Measurements from ENCODE around the gene GJC1. TPM values are rescaled to one million over a fixed set of nuclear protein-coding genes. Genes with fewer than 3 reads are reported as not detected.

GJC1 gene
- polyA plus RNA-seq, 1 of the 3 experiments (the other 2 are of a cell fraction) = 15.2 TPM

- no peak for TF ChIP-seq MXI1 (IDR thresholded peaks at IDR 0.05; ENCODE audit: low read depth, low read length)
- Histone ChIP-seq H3K4me2 (no peak overlapping the region), H3F3A (replicated peaks; ENCODE audit: insufficient read depth) (peaks cover 4% of the 10 kb centered on the region), H3K9me3 (no peaks in the 10 kb centered on the region), H3K36me3 (replicated peaks in 1 of 2; ENCODE audit: control insufficient read depth in 1 of 2, insufficient read depth in 2 of 2, low read length in 1 of 2) (peaks cover 8 to 16% of the 10 kb centered on the region in 2 experiments), H3K27ac (ENCODE audit: low read depth in 2 of 2, low read length in 1 of 2) (no peak overlapping the region), H4K20me1 (ENCODE audit: insufficient read depth) (no peaks in the 10 kb centered on the region), H3K4me3 (ENCODE audit: low read depth in 2 of 2, low read length in 1 of 2) (no peak overlapping the region), H3K79me2 (ENCODE audit: insufficient read depth) (no peaks in the 10 kb centered on the region), H2AFZ (ENCODE audit: low read depth) (no peak overlapping the region), H3K4me1 (ENCODE audit: control insufficient read depth in 1 of 2, insufficient read depth in 2 of 2, low read depth in 1 of 2, low read length in 1 of 2) (peaks cover 0 to 3% of the 10 kb centered on the region in 2 experiments; a peak in 1 of 4 replicates), H3K27me3 (ENCODE audit: insufficient read depth) (no peaks in the 10 kb centered on the region), H3K9me2 (no peaks in the 10 kb centered on the region), H3K9ac (no peak overlapping the region)
- 87% methylated on average over 8 of the region's 8 CpGs for WGBS (ENCODE audit: low lambda C conversion rate)
- no peak for DNase-seq
- ChIA-PET POLR2A (interaction anchor here (0.6 to 0.7 kb wide), 2 partner anchors 28 to 48 kb away, joined by 4 to 5 read pairs; no protein-coding TSS in a partner anchor), CTCF (interaction anchor here (1.2 to 17.4 kb wide), 4 partner anchors 19 to 69 kb away, joined by 5 to 202 read pairs (median 6); no protein-coding TSS in a partner anchor)
Measured at GRCh38 chr17:44846206-44846605, 16.1 kb upstream of the GJC1 start.

- no peaks in the 10 kb centered on the region for H3K79me2 ChIP-seq (ENCODE audit: insufficient read depth)
- no peaks in the 10 kb centered on the region for H3K36me3 ChIP-seq (replicated peaks in 1 of 2; ENCODE audit: control insufficient read depth in 1 of 2, insufficient read depth in 2 of 2, low read length in 1 of 2)
- H3K4me1 ChIP-seq (ENCODE audit: control insufficient read depth in 1 of 2, insufficient read depth in 2 of 2, low read depth in 1 of 2, low read length in 1 of 2) = no peaks in the 10 kb centered on the region; a peak in 1 of 4 replicates
- WGBS (ENCODE audit: low lambda C conversion rate) = 67% methylated on average over 1 of the region's 1 CpG
- no peaks in the 10 kb centered on the region for H3K9me3 ChIP-seq
- H3K4me3 ChIP-seq (ENCODE audit: low read depth in 2 of 2, low read length in 1 of 2) = no peak overlapping the region
- H3F3A ChIP-seq (replicated peaks; ENCODE audit: insufficient read depth) = no peaks in the 10 kb centered on the region
- no peaks in the 10 kb centered on the region for H3K27me3 ChIP-seq (ENCODE audit: insufficient read depth)
- no peak for TF ChIP-seq NFIC (IDR thresholded peaks at IDR 0.05; ENCODE audit: borderline replicate concordance)
- no peak for TF ChIP-seq TAF1 (IDR thresholded peaks at IDR 0.05; ENCODE audit: borderline replicate concordance, low read depth, low read length)
- TF ChIP-seq MEF2A (IDR thresholded peaks at IDR 0.05; ENCODE audit: borderline replicate concordance, low read depth) = no peak
- no peak for TF ChIP-seq TCF12 (IDR thresholded peaks at IDR 0.05)
- TF ChIP-seq USF1 (IDR thresholded peaks at IDR 0.05; ENCODE audit: borderline replicate concordance, low read depth) = no peak
- no peak for TF ChIP-seq USF2 (IDR thresholded peaks at IDR 0.05; ENCODE audit: borderline replicate concordance, low read depth, low read length)
- no peak for TF ChIP-seq JUND (IDR thresholded peaks at IDR 0.05)
- TF ChIP-seq YY1 (IDR thresholded peaks at IDR 0.05; ENCODE audit: low read depth) = no peak
- no peaks in the 10 kb centered on the region for H3K9me2 ChIP-seq
- no peak overlapping the region for H3K27ac ChIP-seq (ENCODE audit: low read depth in 2 of 2, low read length in 1 of 2)
- POLR2A ChIA-PET = no interaction called here
- H2AFZ ChIP-seq (ENCODE audit: low read depth) = no peak overlapping the region
- CTCF ChIA-PET = interaction anchor here (0.8 to 17.4 kb wide), 5 partner anchors 20 to 291 kb away, joined by 3 to 202 read pairs (median 6); no protein-coding TSS in a partner anchor
- no peaks in the 10 kb centered on the region for H4K20me1 ChIP-seq (ENCODE audit: insufficient read depth)
- H3K9ac ChIP-seq = no peak overlapping the region
- H3K4me2 ChIP-seq = no peak overlapping the region
- no peak for DNase-seq
Measured at GRCh38 chr17:44844390-44844830, 14.3 kb upstream of the GJC1 start.

- Histone ChIP-seq H3F3A (replicated peaks; ENCODE audit: insufficient read depth) (no peaks in the 10 kb centered on the region), H3K9me2 (no peaks in the 10 kb centered on the region), H2AFZ (ENCODE audit: low read depth) (no peak overlapping the region), H3K4me1 (ENCODE audit: control insufficient read depth in 1 of 2, insufficient read depth in 2 of 2, low read depth in 1 of 2, low read length in 1 of 2) (no peaks in the 10 kb centered on the region; a peak in 1 of 4 replicates), H3K9ac (no peak overlapping the region), H3K27ac (ENCODE audit: low read depth in 2 of 2, low read length in 1 of 2) (no peak overlapping the region), H3K4me3 (ENCODE audit: low read depth in 2 of 2, low read length in 1 of 2) (no peak overlapping the region), H3K79me2 (ENCODE audit: insufficient read depth) (no peaks in the 10 kb centered on the region), H3K9me3 (no peaks in the 10 kb centered on the region), H3K36me3 (replicated peaks in 1 of 2; ENCODE audit: control insufficient read depth in 1 of 2, insufficient read depth in 2 of 2, low read length in 1 of 2) (no peaks in the 10 kb centered on the region), H3K4me2 (no peak overlapping the region), H4K20me1 (ENCODE audit: insufficient read depth) (no peaks in the 10 kb centered on the region), H3K27me3 (ENCODE audit: insufficient read depth) (no peaks in the 10 kb centered on the region)
- POLR2A ChIA-PET = no interaction called here
- no peak for TF ChIP-seq RAD21 (IDR thresholded peaks at IDR 0.05; ENCODE audit: low read length)
- TF ChIP-seq TCF12 (IDR thresholded peaks at IDR 0.05) = no peak
- no peak for TF ChIP-seq CTCF (IDR thresholded peaks at IDR 0.05)
- TF ChIP-seq USF1 (IDR thresholded peaks at IDR 0.05; ENCODE audit: borderline replicate concordance, low read depth) = no peak
- no peak for TF ChIP-seq RCOR1 (IDR thresholded peaks at IDR 0.05; ENCODE audit: low read length)
- no peak for TF ChIP-seq REST (IDR thresholded peaks at IDR 0.05; ENCODE audit: low read depth, low read length)
- TF ChIP-seq MEF2A (IDR thresholded peaks at IDR 0.05; ENCODE audit: borderline replicate concordance, low read depth) = no peak
- CTCF ChIA-PET = interaction anchor here (0.9 to 13.4 kb wide), 3 partner anchors 36 to 179 kb away, joined by 4 to 109 read pairs (median 8); no protein-coding TSS in a partner anchor
- DNase-seq = no peak
- WGBS (ENCODE audit: low lambda C conversion rate) = 84% methylated on average over 5 of the region's 5 CpGs
Measured at GRCh38 chr17:44842748-44843147, 12.7 kb upstream of the GJC1 start.
